CD14-positive monocyte (primary cell): ENCODE measurements around the gene ACRBP. TPM values are rescaled to one million over a fixed set of nuclear protein-coding genes. Genes with fewer than 3 reads are reported as not detected.
A peak's percentile ranks its signal among the peaks of the same experiment; 100 is the strongest.

Experiments
- DNase-seq, 3 donors: peaks; one replicate each; pipeline ENCODE4 v3.0.0-alpha.2; 2011 to 2022
- H2AFZ ChIP-seq: 2 replicates; pipeline ENCODE4 v1.6.0; 2012; ENCODE audit warnings: mild to moderate bottlenecking, low read depth, low read length, inconsistent platforms; ENCODE audit not compliant: insufficient read depth, poor library complexity, severe bottlenecking
- H3K27ac ChIP-seq, 2 donors: 1 replicate in 1 of 2; 2 replicates in 1 of 2; pipeline ENCODE4 v1.5.1; 2012 to 2013; ENCODE audit warnings: low read length in 2 of 2, control low read depth in 1 of 2, inconsistent platforms in 1 of 2, low read depth in 1 of 2, mild to moderate bottlenecking in 1 of 2
- H3K27me3 ChIP-seq, 2 donors: one replicate each; pipeline versions ENCODE4 v1.6.0 to v1.6.1; 2011 to 2013; ENCODE audit warnings: low read length in 2 of 2; ENCODE audit not compliant: control insufficient read depth in 2 of 2, insufficient read depth in 2 of 2
- H3K36me3 ChIP-seq, 2 donors: replicated peaks in 1 of 2; 1 replicate in 1 of 2; 2 replicates in 1 of 2; pipeline versions ENCODE4 v1.5.1 to v1.6.1; 2012 to 2013; ENCODE audit warnings: low read length in 2 of 2, control low read depth in 1 of 2, inconsistent platforms in 1 of 2, mild to moderate bottlenecking in 1 of 2; ENCODE audit not compliant: insufficient read depth in 2 of 2, control insufficient read depth in 1 of 2
- H3K4me1 ChIP-seq, 2 donors: 1 replicate in 1 of 2; 2 replicates in 1 of 2; pipeline versions ENCODE4 v1.5.1 to v1.6.1; 2012 to 2013; ENCODE audit warnings: low read length in 2 of 2, control low read depth in 1 of 2, inconsistent platforms in 1 of 2, mild to moderate bottlenecking in 1 of 2, moderate library complexity in 1 of 2; ENCODE audit not compliant: insufficient read depth in 2 of 2, control insufficient read depth in 1 of 2
- H3K4me2 ChIP-seq: replicated peaks from 2 replicates; pipeline ENCODE3; 2012; ENCODE audit warnings: low read length, moderate library complexity, mild to moderate bottlenecking; ENCODE audit not compliant: poor library complexity, severe bottlenecking; ENCODE audit errors: extremely low read depth
- H3K4me3 ChIP-seq, 3 experiments: fragments of 200-600 bp in 1 of 3; sonication (generic) in 1 of 3; replicated peaks in 1 of 3; 1 replicate in 2 of 3; 2 replicates in 1 of 3; pipeline ENCODE4 v1.5.1; 2011 to 2013; ENCODE audit warnings: low read length in 3 of 3, mild to moderate bottlenecking in 3 of 3, control low read depth in 2 of 3, low read depth in 2 of 3, inconsistent platforms in 1 of 3, moderate library complexity in 1 of 3
- H3K79me2 ChIP-seq: 2 replicates; pipeline ENCODE4 v1.6.0; 2012; ENCODE audit warnings: mild to moderate bottlenecking, control low read depth, inconsistent platforms, low read length, moderate library complexity; ENCODE audit not compliant: insufficient read depth
- H3K9ac ChIP-seq: 2 replicates; pipeline ENCODE4 v1.6.0; 2017; ENCODE audit warnings: low read length, mild to moderate bottlenecking; ENCODE audit not compliant: insufficient read depth, poor library complexity, severe bottlenecking
- H3K9me3 ChIP-seq, 2 donors: replicated peaks in 1 of 2; 1 replicate in 1 of 2; 2 replicates in 1 of 2; pipeline versions ENCODE4 v1.5.1 to v1.6.1; 2012 to 2013; ENCODE audit warnings: low read length in 2 of 2, control low read depth in 1 of 2; ENCODE audit not compliant: control insufficient read depth in 1 of 2, insufficient read depth in 1 of 2
- H4K20me1 ChIP-seq: 2 replicates; pipeline ENCODE4 v1.6.0; 2012; ENCODE audit warnings: mild to moderate bottlenecking, low read length, control low read depth, moderate library complexity; ENCODE audit not compliant: insufficient read depth
- H3K27ac Mint-ChIP-seq, 7 donors: one replicate each; pipeline ENCODE4 v1.8.0; 2020; ENCODE audit warnings: mild to moderate bottlenecking in 7 of 7, mixed read lengths in 7 of 7, moderate library complexity in 6 of 7, inconsistent platforms in 2 of 7
- H3K27me3 Mint-ChIP-seq, 3 donors: one replicate each; pipeline ENCODE4 v1.8.0; 2021 to 2022; ENCODE audit warnings: low read depth in 3 of 3, mild to moderate bottlenecking in 3 of 3, mixed read lengths in 3 of 3, moderate library complexity in 3 of 3, inconsistent platforms in 1 of 3
- H3K36me3 Mint-ChIP-seq, 2 donors: one replicate each; pipeline ENCODE4 v1.8.0; 2020; ENCODE audit warnings: mixed read lengths in 2 of 2, inconsistent platforms in 1 of 2, mild to moderate bottlenecking in 1 of 2
- H3K4me1 Mint-ChIP-seq: one replicate; pipeline ENCODE4 v1.8.0; 2020; ENCODE audit warnings: mild to moderate bottlenecking, mixed read lengths
- H3K4me3 Mint-ChIP-seq, 2 donors: one replicate each; pipeline ENCODE4 v1.8.0; 2020; ENCODE audit warnings: mild to moderate bottlenecking in 2 of 2, mixed read lengths in 2 of 2, moderate library complexity in 1 of 2
- H3K9me3 Mint-ChIP-seq, 7 donors: one replicate each; pipeline ENCODE4 v1.8.0; 2020 to 2022; ENCODE audit warnings: mixed read lengths in 7 of 7, mild to moderate bottlenecking in 6 of 7, moderate library complexity in 6 of 7, inconsistent platforms in 2 of 7
- WGBS: methylation state at CpG from one replicate; pipeline ENCODE4 v1.1.5; 2013; ENCODE audit warnings: missing lambda C conversion rate; ENCODE audit not compliant: insufficient coverage; 5-methylcytosine and 5-hydroxymethylcytosine counted together
- intact Hi-C, 2 donors: fragments of 100-400 bp; cut with micrococcal nuclease; formaldehyde crosslinking; loops; one replicate each; pipeline versions ENCODE4 v1.15.0 to v1.15.1; 2023
- polyA plus RNA-seq, 3 donors: library from polyadenylated mRNA; depleted of rRNA in 1 of 3; unstranded in 2 of 3; stranded (reverse) in 1 of 3; fragments of 300-500 nt in 2 of 3; fragments of >200 nt in 1 of 3; fragmentation: Illumina TruSeq in 2 of 3; gene quantifications; 1 replicate in 2 of 3; 2 replicates in 1 of 3; pipeline ENCODE4 v1.2.3, GENCODE V29; 2012 to 2021
- TF ChIP-seq, protein P1 (sequence below): fragments of 200-600 bp; IDR thresholded peaks from one replicate; pipeline ENCODE4 v1.8.0; 2022; ENCODE audit warnings: antibody characterized with exemption, mild to moderate bottlenecking

ACRBP gene
- polyA plus RNA-seq, 3 donors = 10.2 to 28.3 (median 10.3) TPM

- no peak for DNase-seq
- 88% methylated on average over 7 of the region's 9 CpGs for WGBS
- peaks cover 43% of the 10 kb centered on the region for H3K4me1 Mint-ChIP-seq
- no peak overlapping the region for H3K4me3 Mint-ChIP-seq
- peaks cover 0 to 5% (median 2%) of the 10 kb centered on the region in 7 donors for H3K9me3 Mint-ChIP-seq
- Histone ChIP-seq H3K36me3 (no peaks in the 10 kb centered on the region), H3K27ac (no peak overlapping the region), H3K9ac (no peak overlapping the region), H4K20me1 (no peaks in the 10 kb centered on the region), H2AFZ (no peak overlapping the region), H3K79me2 (peaks cover 14% of the 10 kb centered on the region), H3K27me3 (peaks cover 18 to 24% of the 10 kb centered on the region in 2 donors), H3K4me3 (no peak overlapping the region), H3K4me2 (no peak overlapping the region), H3K9me3 (peaks cover 0 to 10% of the 10 kb centered on the region in 2 donors), H3K4me1 (peaks cover 18 to 24% of the 10 kb centered on the region in 2 donors)
- intact Hi-C loops = loop anchor here (5.0 to 10.0 kb wide), 2 partner anchors 50 to 77 kb away; partner anchors contain the start of gene ACRBP (in 1 of the 2)
- H3K36me3 Mint-ChIP-seq = peaks cover 0 to 5% of the 10 kb centered on the region in 2 donors
- peaks cover 36 to 47% (median 37%) of the 10 kb centered on the region in 3 donors for H3K27me3 Mint-ChIP-seq
- H3K27ac Mint-ChIP-seq = peak overlapping the region in 1 of 7 donors; percentile 55
- TF ChIP-seq, protein P1, sequence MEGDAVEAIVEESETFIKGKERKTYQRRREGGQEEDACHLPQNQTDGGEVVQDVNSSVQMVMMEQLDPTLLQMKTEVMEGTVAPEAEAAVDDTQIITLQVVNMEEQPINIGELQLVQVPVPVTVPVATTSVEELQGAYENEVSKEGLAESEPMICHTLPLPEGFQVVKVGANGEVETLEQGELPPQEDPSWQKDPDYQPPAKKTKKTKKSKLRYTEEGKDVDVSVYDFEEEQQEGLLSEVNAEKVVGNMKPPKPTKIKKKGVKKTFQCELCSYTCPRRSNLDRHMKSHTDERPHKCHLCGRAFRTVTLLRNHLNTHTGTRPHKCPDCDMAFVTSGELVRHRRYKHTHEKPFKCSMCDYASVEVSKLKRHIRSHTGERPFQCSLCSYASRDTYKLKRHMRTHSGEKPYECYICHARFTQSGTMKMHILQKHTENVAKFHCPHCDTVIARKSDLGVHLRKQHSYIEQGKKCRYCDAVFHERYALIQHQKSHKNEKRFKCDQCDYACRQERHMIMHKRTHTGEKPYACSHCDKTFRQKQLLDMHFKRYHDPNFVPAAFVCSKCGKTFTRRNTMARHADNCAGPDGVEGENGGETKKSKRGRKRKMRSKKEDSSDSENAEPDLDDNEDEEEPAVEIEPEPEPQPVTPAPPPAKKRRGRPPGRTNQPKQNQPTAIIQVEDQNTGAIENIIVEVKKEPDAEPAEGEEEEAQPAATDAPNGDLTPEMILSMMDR = no peak
These were observed 47.5 kb upstream of the ACRBP start for GRCh38 chr12:6694701-6695100.

GRCh38 chr12:6693832-6694355 lies 46.7 kb upstream of the ACRBP start:
- TF ChIP-seq, protein P1 = no peak
- no peak overlapping the region for H3K4me2 ChIP-seq
- peaks cover 0 to 5% of the 10 kb centered on the region in 2 donors for H3K9me3 ChIP-seq
- Mint-ChIP-seq H3K4me1 (peaks cover 38% of the 10 kb centered on the region), H3K27ac (no peak overlapping the region), H3K4me3 (no peak overlapping the region), H3K27me3 (peaks cover 28 to 39% (median 29%) of the 10 kb centered on the region in 3 donors), H3K36me3 (peaks cover 0 to 5% of the 10 kb centered on the region in 2 donors), H3K9me3 (no peaks in the 10 kb centered on the region)
- no peak overlapping the region for H2AFZ ChIP-seq
- H3K36me3 ChIP-seq = no peaks in the 10 kb centered on the region
- H3K4me1 ChIP-seq = peaks cover 18 to 25% of the 10 kb centered on the region in 2 donors
- H3K27ac ChIP-seq = no peak overlapping the region
- H3K79me2 ChIP-seq = peaks cover 20% of the 10 kb centered on the region
- DNase-seq = no peak
- H3K27me3 ChIP-seq = peaks cover 11 to 16% of the 10 kb centered on the region in 2 donors
- WGBS = 94% methylated on average over 3 of the region's 4 CpGs
- H3K9ac ChIP-seq = no peak overlapping the region
- no peak overlapping the region for H3K4me3 ChIP-seq
- no peaks in the 10 kb centered on the region for H4K20me1 ChIP-seq
- intact Hi-C loops = loop anchor here in 1 of 2 donors (10.0 kb wide), 1 partner anchor 49 kb away; the partner anchor contains the start of gene ACRBP
